K562 (cell line): ENCODE data around the gene MLLT1. TPM values are rescaled to one million over a fixed set of nuclear protein-coding genes. Genes with fewer than 3 reads are reported as not detected.
A peak's percentile ranks its signal among the peaks of the same experiment; 100 is the strongest.

Experiments used
- CHD2 ChIP-seq: IDR thresholded peaks from 2 replicates; pipeline ENCODE4 v1.6.1; 2011; ENCODE audit warnings: low read depth, low read length
- DEAF1 ChIP-seq: fragments of 450-650 bp; formaldehyde crosslinking; IDR thresholded peaks from 2 replicates; pipeline ENCODE4 v1.4.0; 2020; ENCODE audit warnings: mild to moderate bottlenecking, moderate library complexity
- EWSR1 ChIP-seq: fragments of 450-650 bp; IDR thresholded peaks from 2 replicates; pipeline ENCODE4 v1.6.1; 2018; ENCODE audit warnings: borderline replicate concordance, mild to moderate bottlenecking, low read depth, moderate library complexity; ENCODE audit not compliant: partially characterized antibody
- GMEB1 ChIP-seq: fragments of 250-450 bp; sonication (Bioruptor Pico); IDR thresholded peaks from 2 replicates; pipeline ENCODE4 v1.4.0; 2020; ENCODE audit warnings: mild to moderate bottlenecking
- MAFK ChIP-seq: IDR thresholded peaks from 2 replicates; pipeline ENCODE4 v1.6.1; 2011; ENCODE audit warnings: low read length, improper control_type of control experiment
- MCM2 ChIP-seq: fragments of 450-650 bp; IDR thresholded peaks from 2 replicates; pipeline ENCODE4 v1.6.1; 2017; ENCODE audit warnings: low read depth, mild to moderate bottlenecking
- MCM5 ChIP-seq: fragments of 450-650 bp; IDR thresholded peaks from 2 replicates; pipeline ENCODE4 v1.6.1; 2016; ENCODE audit warnings: low read depth
- NCOA1 ChIP-seq: fragments of 450-650 bp; IDR thresholded peaks from 2 replicates; pipeline ENCODE4 v1.6.1; 2016; ENCODE audit warnings: low read depth
- NCOA6 ChIP-seq: fragments of 450-650 bp; IDR thresholded peaks from 2 replicates; pipeline ENCODE4 v1.6.1; 2017; ENCODE audit warnings: mild to moderate bottlenecking
- NR2F6 ChIP-seq: fragments of 450-650 bp; formaldehyde crosslinking; IDR thresholded peaks from 2 replicates; pipeline ENCODE4 v1.4.0; 2020; ENCODE audit warnings: mild to moderate bottlenecking
- SMAD2 ChIP-seq: fragments of 150-350 bp; IDR thresholded peaks from 2 replicates; pipeline ENCODE4 v1.6.1; 2014; ENCODE audit warnings: low read depth, mild to moderate bottlenecking, low read length
- SMARCE1 ChIP-seq: fragments of 450-650 bp; IDR thresholded peaks from 2 replicates; pipeline ENCODE4 v1.7.1; 2016; ENCODE audit warnings: mild to moderate bottlenecking
- SNRNP70 ChIP-seq: fragments of 200-400 bp; formaldehyde crosslinking; optimal IDR thresholded peaks from 2 replicates; pipeline ENCODE3; 2017; ENCODE audit warnings: low read depth, low read length
- SOX6 ChIP-seq: fragments of 450-650 bp; IDR thresholded peaks from 2 replicates; pipeline ENCODE4 v1.6.1; 2014; ENCODE audit warnings: mild to moderate bottlenecking
- SREBF1 ChIP-seq: fragments of 150-350 bp; IDR thresholded peaks from 2 replicates; pipeline ENCODE4 v1.6.1; 2014; ENCODE audit warnings: antibody characterized with exemption, low read depth, low read length, borderline replicate concordance
- TAF1 ChIP-seq: IDR thresholded peaks from 2 replicates; pipeline ENCODE4 v1.6.1; 2011; ENCODE audit warnings: mild to moderate bottlenecking, low read length, moderate library complexity; ENCODE audit not compliant: insufficient read depth, control insufficient read depth, severe bottlenecking; ENCODE audit errors: extremely low read depth
- TBP ChIP-seq: optimal IDR thresholded peaks from 2 replicates; pipeline ENCODE3; 2011; ENCODE audit warnings: low read depth, low read length, improper control_type of control experiment
- TFAM ChIP-seq: fragments of 250-450 bp; sonication (Bioruptor Pico); conservative IDR thresholded peaks from 2 replicates; pipeline ENCODE4 v1.5.0; 2021; ENCODE audit warnings: mild to moderate bottlenecking, moderate library complexity
- XRCC5 ChIP-seq: fragments of 200-400 bp; formaldehyde crosslinking; IDR thresholded peaks from 2 replicates; pipeline ENCODE4 v1.6.1; 2017; ENCODE audit warnings: low read depth, mild to moderate bottlenecking, low read length
- ZNF165 ChIP-seq: fragments of 250-450 bp; sonication (Bioruptor Pico); IDR thresholded peaks from 2 replicates; pipeline ENCODE4 v1.4.0; 2020; ENCODE audit warnings: borderline replicate concordance
- ZNF274 ChIP-seq: IDR thresholded peaks from 2 replicates; pipeline ENCODE4 v1.6.1; 2011; ENCODE audit warnings: low read depth, mild to moderate bottlenecking, low read length, moderate library complexity, borderline replicate concordance
- ZNF384 ChIP-seq: IDR thresholded peaks from 2 replicates; pipeline ENCODE4 v1.6.1; 2012; ENCODE audit warnings: low read depth, low read length, improper control_type of control experiment
- ZNF76 ChIP-seq: fragments of 250-450 bp; sonication (Bioruptor Pico); IDR thresholded peaks from 2 replicates; pipeline ENCODE4 v1.4.0; 2020; ENCODE audit warnings: mild to moderate bottlenecking, moderate library complexity, borderline replicate concordance
- polyA plus RNA-seq, 8 experiments: library from polyadenylated mRNA; depleted of rRNA in 4 of 8; stranded (reverse) in 5 of 8; unstranded in 3 of 8; fragments of >200 nt; fragmentation: Nextera tagmentation in 2 of 8; fragmentation: Illumina TruSeq in 1 of 8; extraction: Ambion mirVana in 2 of 8; extraction: Trizol in 1 of 8; gene quantifications; 2 replicates each; pipeline versions ENCODE4 v1.2.1 to v1.2.3, GENCODE V29; 2011 to 2014; ENCODE audit warnings: inconsistent platforms in 1 of 8, missing spikeins in 1 of 8
- total RNA-seq, 7 experiments: library from RNA; depleted of rRNA in 6 of 7; stranded (reverse); fragments of >200 nt in 6 of 7; fragmentation: Illumina TruSeq in 2 of 7; extraction: Trizol in 2 of 7; gene quantifications; 2 replicates each; pipeline versions ENCODE4 v1.2.1 to v1.2.3, GENCODE V29; 2011 to 2021; ENCODE audit warnings: low replicate concordance in 1 of 7
- TF ChIP-seq, protein P1 (sequence below): fragments of 250-450 bp; sonication (Bioruptor Pico); IDR thresholded peaks from 2 replicates; pipeline ENCODE4 v1.8.0; 2021; ENCODE audit warnings: moderate library complexity, mild to moderate bottlenecking, inconsistent platforms
- TF ChIP-seq, protein P2 (sequence below): fragments of 200-800 bp; sonication (Bioruptor generic); IDR thresholded peaks from 2 replicates; pipeline ENCODE4 v1.6.1; 2017; ENCODE audit warnings: missing genetic modification characterization, missing compliant biosample characterization

MLLT1 gene
- total and polyA plus RNA-seq, 9 of the 15 experiments (the other 6 are each of a cell fraction or from before 2014, with no cell fraction given): 0.23 to 63.5 (median 15.4) TPM

DNA sequence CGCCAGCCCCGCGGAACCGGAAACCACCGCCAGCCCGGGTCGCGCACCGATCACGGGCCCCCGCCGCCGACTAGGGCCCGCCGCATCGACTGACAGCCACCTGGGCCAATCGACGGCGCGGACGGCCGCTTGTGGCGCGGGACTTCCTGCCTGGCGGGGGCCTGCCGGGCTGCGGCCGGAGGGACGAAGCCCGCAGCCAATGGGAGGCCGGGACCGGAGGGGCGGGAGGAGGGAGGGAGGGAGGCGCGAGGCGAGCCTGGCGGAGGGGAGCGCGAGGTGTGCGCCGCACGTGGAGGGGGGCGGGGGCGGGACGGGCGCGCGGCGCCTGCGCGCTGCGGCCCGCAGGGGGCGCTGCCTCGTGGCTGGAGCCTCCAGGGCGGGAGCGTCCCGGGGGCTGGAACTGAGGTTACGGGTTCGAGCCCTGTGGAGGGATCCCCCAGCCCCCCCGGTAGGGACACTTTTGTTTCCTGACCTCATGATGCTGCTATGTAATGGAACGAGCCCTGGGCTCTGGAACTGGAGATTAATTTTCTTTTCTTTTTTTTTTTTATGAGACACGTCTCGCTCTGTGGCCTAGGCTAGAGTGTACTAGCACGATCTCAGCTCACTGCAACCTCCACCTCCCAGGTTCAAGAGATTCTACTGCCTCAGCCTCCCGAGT is at the start of gene MLLT1 (continued):
- TF ChIP-seq TBP: peak; percentile 25
- no peak for TF ChIP-seq SNRNP70
- TF ChIP-seq MCM2: no peak
- no peak for TF ChIP-seq MAFK
- no peak for TF ChIP-seq ZNF76 (CRISPR knock-in tag)
- TF ChIP-seq NR2F6: no peak
- TF ChIP-seq MCM5: no peak
- no peak for TF ChIP-seq SOX6
- TF ChIP-seq ZNF165 (CRISPR knock-in tag): no peak
- no peak for TF ChIP-seq TFAM (CRISPR knock-in tag)
- TF ChIP-seq NCOA6: no peak
- TF ChIP-seq NCOA1: 0 out of 2 replicates have a peak, but pooled peaks have one; percentile 47
- no peak for TF ChIP-seq SMAD2
- TF ChIP-seq XRCC5: no peak
- TF ChIP-seq, protein P1, sequence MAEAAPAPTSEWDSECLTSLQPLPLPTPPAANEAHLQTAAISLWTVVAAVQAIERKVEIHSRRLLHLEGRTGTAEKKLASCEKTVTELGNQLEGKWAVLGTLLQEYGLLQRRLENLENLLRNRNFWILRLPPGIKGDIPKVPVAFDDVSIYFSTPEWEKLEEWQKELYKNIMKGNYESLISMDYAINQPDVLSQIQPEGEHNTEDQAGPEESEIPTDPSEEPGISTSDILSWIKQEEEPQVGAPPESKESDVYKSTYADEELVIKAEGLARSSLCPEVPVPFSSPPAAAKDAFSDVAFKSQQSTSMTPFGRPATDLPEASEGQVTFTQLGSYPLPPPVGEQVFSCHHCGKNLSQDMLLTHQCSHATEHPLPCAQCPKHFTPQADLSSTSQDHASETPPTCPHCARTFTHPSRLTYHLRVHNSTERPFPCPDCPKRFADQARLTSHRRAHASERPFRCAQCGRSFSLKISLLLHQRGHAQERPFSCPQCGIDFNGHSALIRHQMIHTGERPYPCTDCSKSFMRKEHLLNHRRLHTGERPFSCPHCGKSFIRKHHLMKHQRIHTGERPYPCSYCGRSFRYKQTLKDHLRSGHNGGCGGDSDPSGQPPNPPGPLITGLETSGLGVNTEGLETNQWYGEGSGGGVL (CRISPR knock-in tag): no peak
- TF ChIP-seq ZNF384: no peak
- TF ChIP-seq, protein P2, sequence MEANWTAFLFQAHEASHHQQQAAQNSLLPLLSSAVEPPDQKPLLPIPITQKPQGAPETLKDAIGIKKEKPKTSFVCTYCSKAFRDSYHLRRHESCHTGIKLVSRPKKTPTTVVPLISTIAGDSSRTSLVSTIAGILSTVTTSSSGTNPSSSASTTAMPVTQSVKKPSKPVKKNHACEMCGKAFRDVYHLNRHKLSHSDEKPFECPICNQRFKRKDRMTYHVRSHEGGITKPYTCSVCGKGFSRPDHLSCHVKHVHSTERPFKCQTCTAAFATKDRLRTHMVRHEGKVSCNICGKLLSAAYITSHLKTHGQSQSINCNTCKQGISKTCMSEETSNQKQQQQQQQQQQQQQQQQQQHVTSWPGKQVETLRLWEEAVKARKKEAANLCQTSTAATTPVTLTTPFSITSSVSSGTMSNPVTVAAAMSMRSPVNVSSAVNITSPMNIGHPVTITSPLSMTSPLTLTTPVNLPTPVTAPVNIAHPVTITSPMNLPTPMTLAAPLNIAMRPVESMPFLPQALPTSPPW: peak; percentile 99
- TF ChIP-seq ZNF274: no peak
- TF ChIP-seq TAF1: no peak
- peak; percentile 77 for TF ChIP-seq CHD2
- no peak for TF ChIP-seq DEAF1 (CRISPR knock-in tag)
- TF ChIP-seq SREBF1: no peak
- peak; percentile 79 for TF ChIP-seq GMEB1 (CRISPR knock-in tag)
- TF ChIP-seq EWSR1: no peak
- no peak for TF ChIP-seq SMARCE1
